PFSK-1 (cell line): ENCODE data around the gene BRF1.

ENCODE experiments used
- FOXP2 ChIP-seq: optimal IDR thresholded peaks from 2 replicates; pipeline ENCODE3; 2011; ENCODE audit warnings: borderline replicate concordance, control low read depth, inconsistent platforms; ENCODE audit not compliant: insufficient read depth; ENCODE audit errors: extremely low read length, extremely low read depth
- POLR2AphosphoS5 ChIP-seq: IDR thresholded peaks from 2 replicates; pipeline ENCODE4 v1.6.1; 2012; ENCODE audit warnings: low read depth, mild to moderate bottlenecking, control low read depth, low read length, moderate library complexity
- REST ChIP-seq, 2 experiments: IDR thresholded peaks; 2 replicates each; pipeline versions ENCODE4 v1.6.1 to v1.8.0; 2011 to 2012; ENCODE audit warnings: low read depth in 2 of 2, low read length in 2 of 2, control low read depth in 1 of 2, inconsistent platforms in 1 of 2, mild to moderate bottlenecking in 1 of 2, moderate library complexity in 1 of 2; ENCODE audit not compliant: insufficient read depth in 1 of 2
- SIN3A ChIP-seq: IDR thresholded peaks from 2 replicates; pipeline ENCODE4 v1.6.1; 2012; ENCODE audit warnings: mild to moderate bottlenecking, low read length, moderate library complexity, borderline replicate concordance; ENCODE audit not compliant: insufficient read depth
- TAF1 ChIP-seq: IDR thresholded peaks from 2 replicates; pipeline ENCODE4 v1.6.1; 2012; ENCODE audit warnings: low read length, control low read depth, borderline replicate concordance; ENCODE audit not compliant: insufficient read depth

The BRF1 gene

DNA sequence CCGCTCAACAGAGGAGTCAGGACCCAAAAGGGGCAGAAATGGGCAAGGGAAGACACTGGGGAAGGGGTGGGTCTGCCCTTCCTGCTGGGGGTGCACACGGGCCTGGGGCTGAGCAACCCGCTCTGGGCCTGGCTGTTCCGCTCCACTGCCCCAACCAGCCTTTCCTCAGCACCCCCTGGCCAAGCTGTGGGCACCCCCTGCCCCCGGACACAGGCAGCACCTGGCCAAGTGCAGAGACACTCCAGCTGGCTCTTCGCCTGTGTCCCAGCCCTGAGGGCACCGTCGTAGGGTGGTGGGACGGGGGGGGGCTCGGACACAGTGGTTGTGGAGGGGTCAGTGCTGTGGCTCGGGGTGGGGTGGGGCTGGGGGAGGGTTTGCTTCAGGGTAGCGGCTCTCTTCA, 24.1 kb upstream of the BRF1 start:
- TF ChIP-seq SIN3A: no peak
- no peak for TF ChIP-seq TAF1
- TF ChIP-seq POLR2AphosphoS5: no peak
- TF ChIP-seq REST (IDR thresholded peaks at IDR 0.05; ENCODE audit: insufficient read depth in 1 of 2, low read depth in 2 of 2, low read length in 2 of 2): no peak
- no peak for TF ChIP-seq FOXP2

DNA sequence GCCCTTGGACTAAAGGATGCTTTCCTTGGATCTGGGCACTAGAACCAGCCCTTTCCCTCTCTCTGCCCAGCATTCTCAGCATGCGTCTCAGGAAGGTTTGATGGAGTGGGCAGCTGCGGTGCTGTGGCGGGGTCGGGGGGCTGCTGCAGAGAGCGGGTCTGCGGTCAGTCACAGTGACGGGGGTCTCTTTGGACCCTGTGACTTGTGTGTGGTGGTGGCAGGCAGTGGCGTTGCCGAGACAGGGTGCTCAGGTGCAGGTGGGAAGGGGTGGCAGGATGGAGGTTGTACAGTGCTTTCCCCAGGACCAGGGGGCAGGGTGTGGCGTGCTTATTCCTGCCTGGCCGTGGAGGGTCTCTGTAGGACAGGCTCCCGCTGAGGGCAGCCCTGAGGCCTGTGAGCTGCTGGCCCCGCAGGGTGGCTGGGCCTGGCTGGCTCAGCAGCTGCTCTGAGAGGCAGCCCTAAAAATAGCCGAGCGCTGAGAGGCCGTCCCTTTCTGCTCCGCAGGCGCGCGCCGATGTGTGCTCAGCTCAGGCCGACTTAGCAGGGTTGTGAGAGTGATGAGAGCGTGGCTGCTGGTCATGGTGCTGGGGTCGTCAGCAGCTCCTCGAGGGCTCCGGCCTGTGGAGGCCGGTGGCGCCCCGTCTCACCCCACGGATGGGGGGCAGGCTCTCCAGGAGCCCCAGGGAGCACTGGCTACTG, 23.4 kb upstream of the BRF1 start:
- TF ChIP-seq POLR2AphosphoS5 (no peak), FOXP2 (no peak), REST (IDR thresholded peaks at IDR 0.05; ENCODE audit: insufficient read depth in 1 of 2, low read depth in 2 of 2, low read length in 2 of 2) (no peak), TAF1 (no peak), SIN3A (no peak)

- no peak for TF ChIP-seq POLR2AphosphoS5
- no peak for TF ChIP-seq SIN3A
- TF ChIP-seq REST (IDR thresholded peaks at IDR 0.05; ENCODE audit: insufficient read depth in 1 of 2, low read depth in 2 of 2, low read length in 2 of 2): no peak
- no peak for TF ChIP-seq TAF1
- no peak for TF ChIP-seq FOXP2
These were observed 22.9 kb upstream of the BRF1 start for GRCh38 chr14:105323663-105324062.

GRCh38 chr14:105322791-105323556, 22.2 kb upstream of the BRF1 start:
- TF ChIP-seq FOXP2 (peak; percentile 64), TAF1 (no peak)

- TF ChIP-seq REST (IDR thresholded peaks at IDR 0.05; ENCODE audit: insufficient read depth in 1 of 2, low read depth in 2 of 2, low read length in 2 of 2): no peak
- no peak for TF ChIP-seq SIN3A
- TF ChIP-seq POLR2AphosphoS5: no peak
- no peak for TF ChIP-seq FOXP2
- no peak for TF ChIP-seq TAF1
These were observed 16.7 kb upstream of the BRF1 start for GRCh38 chr14:105317546-105317945.
